IMR-90 (cell line): ENCODE data around the gene MMD2. TPM values are rescaled to one million over a fixed set of nuclear protein-coding genes. Genes with fewer than 3 reads are reported as not detected.
A peak's percentile ranks its signal among the peaks of the same experiment; 100 is the strongest.

Experiments used
- ATAC-seq: fragments of 200-7000 bp; cut with Tn5 transposase; 2 replicates; pipeline ENCODE4 v1.9.1; 2020; ENCODE audit warnings: low read depth, mild to moderate bottlenecking, moderate library complexity
- Bru-seq: library from RNA; stranded (reverse); fragments of 400-500 nt; gene quantifications from one replicate; lab custom pipeline; 2021; lab: Mats Ljungman, UMichigan
- BruChase-seq, 2 experiments: library from RNA; stranded (reverse); fragments of 400-500 nt; gene quantifications; one replicate each; lab custom pipeline; 2021; lab: Mats Ljungman, UMichigan
- BruUV-seq: library from RNA; stranded (reverse); fragments of 400-500 nt; replicated peaks from 2 replicates; lab custom pipeline; 2021; lab: Mats Ljungman, UMichigan
- CTCF ChIA-PET: fragments of 300-600 bp; formaldehyde crosslinking; extraction: SDS; loops from one replicate; lab custom pipeline; 2021; ENCODE audit warnings: antibody characterized with exemption; lab: Yijun Ruan, JAX
- POLR2A ChIA-PET: fragments of 300-600 bp; sonication (Branson Sonifier 250); formaldehyde crosslinking; loops from one replicate; lab custom pipeline; 2022; ENCODE audit warnings: antibody characterized with exemption; ENCODE audit not compliant: unreplicated experiment; lab: Charles Lee
- DNase-seq: peaks from one replicate; pipeline ENCODE4 v3.0.0; 2013
- H2AFZ ChIP-seq: replicated peaks from 2 replicates; pipeline ENCODE3; 2013; ENCODE audit warnings: low read length, mild to moderate bottlenecking; ENCODE audit not compliant: poor library complexity
- H2AK5ac ChIP-seq: 2 replicates; pipeline ENCODE4 v1.6.1; 2013; ENCODE audit warnings: low read depth, low read length, inconsistent platforms
- H2AK9ac ChIP-seq: replicated peaks from 2 replicates; pipeline ENCODE3; 2013; ENCODE audit warnings: mild to moderate bottlenecking, low read depth, low read length, moderate library complexity; ENCODE audit not compliant: poor library complexity
- H2BK120ac ChIP-seq: 2 replicates; pipeline ENCODE4 v1.6.1; 2013; ENCODE audit warnings: low read depth, low read length, inconsistent platforms
- H2BK15ac ChIP-seq: 3 replicates; pipeline ENCODE4 v1.6.1; 2013; ENCODE audit warnings: low read depth, low read length, inconsistent platforms
- H2BK20ac ChIP-seq: 2 replicates; pipeline ENCODE4 v1.6.1; 2013; ENCODE audit warnings: low read depth, mild to moderate bottlenecking, inconsistent platforms, low read length, moderate library complexity
- H2BK5ac ChIP-seq: 2 replicates; pipeline ENCODE4 v1.6.1; 2013; ENCODE audit warnings: mild to moderate bottlenecking, low read depth, low read length, inconsistent platforms; ENCODE audit not compliant: poor library complexity, severe bottlenecking
- H3K14ac ChIP-seq: replicated peaks from 2 replicates; pipeline ENCODE4 v1.6.1; 2013; ENCODE audit warnings: low read depth, low read length, inconsistent platforms
- H3K18ac ChIP-seq: 2 replicates; pipeline ENCODE4 v1.6.1; 2013; ENCODE audit warnings: low read depth, low read length, control low read depth
- H3K23ac ChIP-seq: 2 replicates; pipeline ENCODE4 v1.6.1; 2013; ENCODE audit warnings: low read depth, low read length, inconsistent platforms
- H3K27ac ChIP-seq: 2 replicates; pipeline ENCODE4 v1.5.1; 2013; ENCODE audit warnings: mild to moderate bottlenecking, control low read depth, low read length; ENCODE audit not compliant: insufficient read depth
- H3K27me3 ChIP-seq: 2 replicates; pipeline ENCODE4 v1.6.1; 2013; ENCODE audit warnings: low read length; ENCODE audit not compliant: control insufficient read depth, insufficient read depth
- H3K36me3 ChIP-seq: 2 replicates; pipeline ENCODE4 v1.6.1; 2013; ENCODE audit warnings: low read length, mixed read lengths; ENCODE audit not compliant: control insufficient read depth, insufficient read depth
- H3K4ac ChIP-seq: 2 replicates; pipeline ENCODE4 v1.6.1; 2013; ENCODE audit warnings: low read depth, low read length, inconsistent platforms
- H3K4me1 ChIP-seq: 2 replicates; pipeline ENCODE4 v1.6.1; 2013; ENCODE audit warnings: low read length, mixed read lengths; ENCODE audit not compliant: control insufficient read depth, insufficient read depth
- H3K4me2 ChIP-seq: 2 replicates; pipeline ENCODE4 v1.6.1; 2013; ENCODE audit warnings: low read depth, mild to moderate bottlenecking, control low read depth, low read length, moderate library complexity
- H3K4me3 ChIP-seq: 2 replicates; pipeline ENCODE4 v1.5.1; 2013; ENCODE audit warnings: low read depth, mild to moderate bottlenecking, control low read depth, low read length, moderate library complexity; ENCODE audit not compliant: insufficient read depth
- H3K56ac ChIP-seq: 2 replicates; pipeline ENCODE4 v1.6.1; 2013; ENCODE audit warnings: low read length, inconsistent platforms; ENCODE audit not compliant: insufficient read depth; ENCODE audit errors: extremely low read depth
- H3K79me1 ChIP-seq, 2 experiments: 2 replicates each; pipeline ENCODE4 v1.6.1; 2013; ENCODE audit warnings: low read length in 2 of 2, inconsistent platforms in 1 of 2, low read depth in 1 of 2
- H3K9ac ChIP-seq: 2 replicates; pipeline ENCODE4 v1.6.1; 2013; ENCODE audit warnings: low read depth, low read length, control low read depth
- H3K9me1 ChIP-seq: 2 replicates; pipeline ENCODE4 v1.6.1; 2013; ENCODE audit warnings: low read length, inconsistent platforms; ENCODE audit not compliant: insufficient read depth
- H3K9me3 ChIP-seq: 2 replicates; pipeline ENCODE4 v1.6.1; 2013; ENCODE audit warnings: low read length; ENCODE audit not compliant: control insufficient read depth, insufficient read depth
- H4K20me1 ChIP-seq: 2 replicates; pipeline ENCODE4 v1.6.1; 2013; ENCODE audit warnings: low read length, inconsistent platforms; ENCODE audit not compliant: insufficient read depth
- H4K5ac ChIP-seq: 2 replicates; pipeline ENCODE4 v1.6.1; 2013; ENCODE audit warnings: mild to moderate bottlenecking, low read depth, low read length, control low read depth
- H4K8ac ChIP-seq, 2 experiments: 2 replicates each; pipeline ENCODE4 v1.6.1; 2013; ENCODE audit warnings: low read depth in 2 of 2, low read length in 2 of 2, control low read depth in 1 of 2, inconsistent platforms in 1 of 2
- H4K91ac ChIP-seq: 2 replicates; pipeline ENCODE4 v1.6.1; 2013; ENCODE audit warnings: low read depth, low read length, inconsistent platforms; ENCODE audit not compliant: insufficient read depth
- BHLHE40 ChIP-seq: fragments of 150-350 bp; IDR thresholded peaks from 2 replicates; pipeline ENCODE4 v1.6.1; 2016; ENCODE audit warnings: mild to moderate bottlenecking, low read depth, low read length
- FOS ChIP-seq: fragments of 150-350 bp; IDR thresholded peaks from 2 replicates; pipeline ENCODE4 v1.6.1; 2016; ENCODE audit warnings: low read depth, low read length
- MXI1 ChIP-seq: IDR thresholded peaks from 2 replicates; pipeline ENCODE4 v1.6.1; 2012; ENCODE audit warnings: low read depth, mild to moderate bottlenecking, low read length, moderate library complexity, borderline replicate concordance
- POLR2A ChIP-seq: IDR thresholded peaks from 2 replicates; pipeline ENCODE4 v1.6.1; 2012; ENCODE audit warnings: mild to moderate bottlenecking, low read depth, low read length
- RCOR1 ChIP-seq: IDR thresholded peaks from 2 replicates; pipeline ENCODE4 v1.6.1; 2012; ENCODE audit warnings: mild to moderate bottlenecking, low read length, improper control_type of control experiment; ENCODE audit not compliant: insufficient replicate concordance
- WGBS, 2 experiments: methylation state at CpG; one replicate each; pipeline versions ENCODE4 v1.1.5 to v1.1.7; 2013; ENCODE audit warnings: missing lambda C conversion rate in 2 of 2; ENCODE audit not compliant: insufficient read length in 1 of 2; ENCODE audit errors: extremely low coverage in 2 of 2; 5-methylcytosine and 5-hydroxymethylcytosine counted together
- dilution Hi-C: fragments of 300-500 bp; cut with HindIII; formaldehyde crosslinking; loops from one replicate; pipeline ENCODE4 v1.14.3; 2018; ENCODE audit warnings: low sequenced_read_pairs; ENCODE audit not compliant: unreplicated experiment
- in situ Hi-C: fragments of 300-500 bp; cut with MboI; formaldehyde crosslinking; loops from 3 replicates; pipeline ENCODE4 v1.14.3; 2019; ENCODE audit warnings: low sequenced_read_pairs, inconsistent platforms, mixed read lengths
- intact Hi-C: fragments of 100-400 bp; cut with micrococcal nuclease; formaldehyde crosslinking; loops from 2 replicates; pipeline ENCODE4 v1.10.0; 2022
- long read RNA-seq: library from polyadenylated mRNA; unstranded; transcript quantifications from one replicate; pipeline ENCODE4 v2.0.0, GENCODE V29; 2021; ENCODE audit not compliant: unreplicated experiment
- polyA plus RNA-seq, 3 experiments: library from polyadenylated mRNA; depleted of rRNA; stranded (reverse); fragments of >200 nt; gene quantifications; 2 replicates each; pipeline ENCODE4 v1.2.3, GENCODE V29; 2012; ENCODE audit warnings: low replicate concordance in 1 of 3
- total RNA-seq: library from RNA; depleted of rRNA; stranded (reverse); fragments of >200 nt; gene quantifications from 2 replicates; pipeline ENCODE4 v1.2.3, GENCODE V29; 2012; rRNA removed
- TF ChIP-seq, protein P1 (sequence below): fragments of 150-350 bp; IDR thresholded peaks from 2 replicates; pipeline ENCODE4 v1.6.1; 2017; ENCODE audit warnings: mild to moderate bottlenecking, antibody characterized with exemption, low read length, low read depth

The MMD2 gene, protein sequence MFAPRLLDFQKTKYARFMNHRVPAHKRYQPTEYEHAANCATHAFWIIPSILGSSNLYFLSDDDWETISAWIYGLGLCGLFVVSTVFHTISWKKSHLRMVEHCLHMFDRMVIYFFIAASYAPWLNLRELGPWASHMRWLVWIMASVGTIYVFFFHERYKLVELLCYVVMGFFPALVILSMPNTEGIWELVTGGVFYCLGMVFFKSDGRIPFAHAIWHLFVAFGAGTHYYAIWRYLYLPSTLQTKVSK
- total RNA-seq (not detected in 2 replicates), polyA plus RNA-seq (2012; rRNA removed) (not detected in 2 replicates), Bru-seq, nascent RNA (percentile 2 among the genes with signal in this experiment), BruChase-seq, experiment 1, labeled RNA remaining after a 6-hour chase (percentile 2 among the genes with signal in this experiment), BruChase-seq, experiment 2, labeled RNA remaining after a 2-hour chase (not detected)
- not detected in 2 replicates for polyA plus RNA-seq (2012; cell fraction: cytosol; rRNA removed)
- polyA plus RNA-seq (2012; cell fraction: nucleus; rRNA removed; ENCODE audit: low replicate concordance), result not detected in 2 replicates
- long read RNA-seq, result 0 reads

DNA sequence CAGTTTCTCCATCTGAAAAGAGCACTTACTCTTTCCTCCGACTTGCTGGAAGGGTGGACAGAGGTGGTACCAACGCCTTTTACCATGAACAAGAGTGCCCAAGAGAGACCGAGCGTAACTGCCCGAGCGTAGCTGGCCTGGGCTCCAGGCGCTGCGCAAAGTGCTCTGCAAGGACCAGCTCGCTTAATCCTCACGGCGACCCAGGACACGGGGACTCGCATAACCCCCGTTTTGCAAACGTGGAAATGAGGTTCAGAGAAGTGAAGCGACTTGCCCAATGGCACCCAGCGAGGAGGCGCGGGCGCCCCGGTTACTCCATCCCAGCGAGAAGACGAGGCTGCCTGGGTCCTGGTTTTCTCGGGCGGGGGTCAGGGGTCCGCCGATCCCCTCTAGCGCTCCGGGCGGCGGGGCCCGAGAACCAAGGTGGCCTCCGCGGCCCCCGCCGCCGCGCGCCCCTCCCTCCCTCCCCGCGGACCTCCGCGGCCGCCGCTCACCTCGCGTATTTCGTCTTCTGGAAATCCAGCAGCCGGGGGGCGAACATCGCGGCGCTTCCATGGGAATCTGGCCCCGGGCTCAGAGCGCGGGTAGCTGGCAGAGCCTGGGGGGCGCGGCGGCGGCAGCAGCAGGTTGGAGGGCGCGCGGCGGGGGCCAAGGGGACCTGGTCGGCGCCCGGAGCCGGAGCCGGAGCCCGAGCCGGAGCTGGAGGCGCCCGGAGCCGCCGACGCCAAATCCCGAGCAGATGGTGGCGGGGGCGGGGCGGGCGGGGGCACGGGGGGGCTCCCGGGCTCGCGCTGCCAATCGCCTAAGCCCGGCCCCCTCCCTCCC, at the start of gene MMD2:
MMD2 (minus strand) TSS at position 711 of the 825 bp plus-strand sequence; CDS start at position 541, 170 bp downstream.
- WGBS, 2 experiments, result 8% methylated on average over 30 of the region's 87 CpGs; no CpG with 5 or more reads in 1 of the 2 experiments

More for the DNA sequence above, at the start of gene MMD2:
- Histone ChIP-seq H3K9me3 (no peaks in the 10 kb centered on the region), H3K9me1 (no peaks in the 10 kb centered on the region), H4K20me1 (no peaks in the 10 kb centered on the region), H3K79me1 (no peaks in the 10 kb centered on the region), H3K4me1 (no peaks in the 10 kb centered on the region), H2BK120ac (no peak within 1 kb of the TSS), H2AK9ac (no peak within 1 kb of the TSS), H3K27me3 (peaks cover 31% of the 10 kb centered on the region), H3K4me2 (no peak within 1 kb of the TSS; the same call in 1 of the 2 replicates), H3K14ac (no peak within 1 kb of the TSS), H3K36me3 (no peaks in the 10 kb centered on the region), H3K23ac (no peak within 1 kb of the TSS), H2BK15ac (no peak within 1 kb of the TSS), H3K4me3 (no peak within 1 kb of the TSS), H4K91ac (no peak within 1 kb of the TSS), H2AK5ac (no peak within 1 kb of the TSS), H3K56ac (no peak within 1 kb of the TSS), H2BK5ac (no peak within 1 kb of the TSS), H3K9ac (no peak within 1 kb of the TSS), H3K27ac (no peak within 1 kb of the TSS), H2BK20ac (no peak within 1 kb of the TSS), H3K4ac (no peak within 1 kb of the TSS), H4K5ac (no peak within 1 kb of the TSS), H3K18ac (no peak within 1 kb of the TSS), H2AFZ (peak within 1 kb of the TSS; percentile 51), H4K8ac (no peak within 1 kb of the TSS)
- dilution Hi-C loops, result no loop called here
- TF ChIP-seq, protein P1, sequence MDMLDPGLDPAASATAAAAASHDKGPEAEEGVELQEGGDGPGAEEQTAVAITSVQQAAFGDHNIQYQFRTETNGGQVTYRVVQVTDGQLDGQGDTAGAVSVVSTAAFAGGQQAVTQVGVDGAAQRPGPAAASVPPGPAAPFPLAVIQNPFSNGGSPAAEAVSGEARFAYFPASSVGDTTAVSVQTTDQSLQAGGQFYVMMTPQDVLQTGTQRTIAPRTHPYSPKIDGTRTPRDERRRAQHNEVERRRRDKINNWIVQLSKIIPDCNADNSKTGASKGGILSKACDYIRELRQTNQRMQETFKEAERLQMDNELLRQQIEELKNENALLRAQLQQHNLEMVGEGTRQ, result no peak
- TF ChIP-seq RCOR1, result no peak
- no peak for TF ChIP-seq FOS
- TF ChIP-seq BHLHE40, result no peak
- TF ChIP-seq MXI1, result no peak
- no peak for TF ChIP-seq POLR2A
- in situ Hi-C loops, result no loop called here
- DNase-seq (no peak), ATAC-seq (no peak)
- intact Hi-C loops, result no loop called here
- no TSS peak for BruUV-seq
- ChIA-PET CTCF (no interaction called here), POLR2A (no interaction called here)
